Measurements from ENCODE around the gene SAE1. TPM values are rescaled to one million over a fixed set of nuclear protein-coding genes. Genes with fewer than 3 reads are reported as not detected.
A peak's percentile ranks its signal among the peaks of the same experiment; 100 is the strongest.

SAE1 gene
- total RNA-seq, 1 experiment from 2014 or later = 234 TPM

GRCh38 chr19:47122359-47123335 lies 8.0 kb upstream of the SAE1 start:
- Histone ChIP-seq H3K23me2 (ENCODE audit: insufficient read length, low read depth, low read length, poor library complexity, severe bottlenecking) (no peaks in the 10 kb centered on the region), H3K79me1 (ENCODE audit: insufficient read depth, low read depth, low read length, poor library complexity, severe bottlenecking) (no peaks in the 10 kb centered on the region), H3K14ac (ENCODE audit: insufficient read depth, low read length) (no peak overlapping the region), H3K79me2 (ENCODE audit: insufficient read depth, low read length) (no peaks in the 10 kb centered on the region), H3K27me3 (ENCODE audit: insufficient read depth, low read length) (no peaks in the 10 kb centered on the region), H3K18ac (ENCODE audit: insufficient read length, low read depth, low read length) (no peak overlapping the region), H3K4ac (ENCODE audit: low read depth, low read length) (no peak overlapping the region), H3K27ac (ENCODE audit: insufficient read length, low read depth, low read length) (no peak overlapping the region), H2BK12ac (ENCODE audit: insufficient read length, low read depth, low read length) (no peak overlapping the region), H2BK5ac (ENCODE audit: insufficient read length, low read length) (no peak overlapping the region), H3K9ac (ENCODE audit: extremely low read depth, insufficient read length, low read length) (no peak overlapping the region), H2AK5ac (ENCODE audit: insufficient read length, low read length) (no peak overlapping the region), H4K5ac (ENCODE audit: insufficient read length, low read depth, low read length) (no peak overlapping the region), H3K4me1 (ENCODE audit: insufficient read depth, low read length) (no peaks in the 10 kb centered on the region), H4K20me1 (ENCODE audit: control insufficient read depth, insufficient read depth, insufficient read length) (no peaks in the 10 kb centered on the region), H3K9me3 (ENCODE audit: control insufficient read depth, low read depth, low read length) (no peaks in the 10 kb centered on the region), H2BK120ac (ENCODE audit: low read depth, low read length, poor library complexity, severe bottlenecking) (no peak overlapping the region), H3K56ac (ENCODE audit: insufficient read length, low read depth, low read length) (no peak overlapping the region), H2BK15ac (ENCODE audit: low read depth, low read length) (no peak overlapping the region; the same call in 1 of the 2 replicates), H2BK20ac (ENCODE audit: low read depth, low read length, poor library complexity, severe bottlenecking) (no peak overlapping the region), H3K23ac (ENCODE audit: insufficient read length, low read depth, low read length) (no peak overlapping the region), H4K8ac (replicated peaks; ENCODE audit: insufficient read length, low read depth, low read length) (no peak overlapping the region), H2AFZ (ENCODE audit: low read length) (no peak overlapping the region), H3K4me2 (ENCODE audit: insufficient read depth, insufficient read length, low read length) (no peak overlapping the region), H4K91ac (ENCODE audit: insufficient read length, low read depth, low read length) (no peak overlapping the region), H3T11ph (ENCODE audit: low read length) (no peak overlapping the region)
- no peak for DNase-seq
- H3K4me3 Mint-ChIP-seq = no peak overlapping the region
- H3K27ac Mint-ChIP-seq = peak overlapping the region in 1 of 3 experiments; percentile 72; a peak in 3 of 7 replicates
- peaks cover 2% of the 10 kb centered on the region for H3K27me3 Mint-ChIP-seq (ENCODE audit: low read depth)
- H3K36me3 Mint-ChIP-seq (ENCODE audit: insufficient read depth in 1 of 3, low read depth in 3 of 3) = no peaks in the 10 kb centered on the region
- peaks cover 6 to 7% of the 10 kb centered on the region in 2 experiments for H3K4me1 Mint-ChIP-seq
- no peaks in the 10 kb centered on the region for H3K9me3 Mint-ChIP-seq
- no peak for TF ChIP-seq CTCF (conservative IDR thresholded peaks at IDR 0.05)
- WGBS (ENCODE audit: extremely low coverage, insufficient read length, low lambda C conversion rate) = no CpG with 5 or more reads among the region's 14 CpGs

Data from H9 (cell line).